ENCODE measurements around the gene CLCN3.

DNA sequence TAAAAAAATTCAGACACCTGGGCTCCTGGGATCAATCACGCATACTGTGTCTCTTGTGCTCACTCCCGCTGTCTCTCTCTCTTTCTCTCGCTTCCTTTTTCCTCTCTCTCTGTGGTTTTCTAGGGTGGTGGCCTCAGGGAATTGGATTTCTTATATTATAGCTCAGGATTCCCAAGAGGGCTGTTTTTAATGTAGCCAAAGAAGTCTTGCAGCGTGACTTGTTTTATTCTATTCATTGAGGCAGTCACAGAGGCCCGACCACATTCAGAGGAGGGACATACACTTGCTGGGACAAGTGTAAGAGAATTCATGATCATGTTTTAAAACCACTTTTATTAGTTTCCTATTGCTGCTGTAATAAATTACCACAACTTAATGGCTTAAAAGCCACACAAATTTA is 78.0 kb downstream of the CLCN3 start:
- TF ChIP-seq, protein P1, sequence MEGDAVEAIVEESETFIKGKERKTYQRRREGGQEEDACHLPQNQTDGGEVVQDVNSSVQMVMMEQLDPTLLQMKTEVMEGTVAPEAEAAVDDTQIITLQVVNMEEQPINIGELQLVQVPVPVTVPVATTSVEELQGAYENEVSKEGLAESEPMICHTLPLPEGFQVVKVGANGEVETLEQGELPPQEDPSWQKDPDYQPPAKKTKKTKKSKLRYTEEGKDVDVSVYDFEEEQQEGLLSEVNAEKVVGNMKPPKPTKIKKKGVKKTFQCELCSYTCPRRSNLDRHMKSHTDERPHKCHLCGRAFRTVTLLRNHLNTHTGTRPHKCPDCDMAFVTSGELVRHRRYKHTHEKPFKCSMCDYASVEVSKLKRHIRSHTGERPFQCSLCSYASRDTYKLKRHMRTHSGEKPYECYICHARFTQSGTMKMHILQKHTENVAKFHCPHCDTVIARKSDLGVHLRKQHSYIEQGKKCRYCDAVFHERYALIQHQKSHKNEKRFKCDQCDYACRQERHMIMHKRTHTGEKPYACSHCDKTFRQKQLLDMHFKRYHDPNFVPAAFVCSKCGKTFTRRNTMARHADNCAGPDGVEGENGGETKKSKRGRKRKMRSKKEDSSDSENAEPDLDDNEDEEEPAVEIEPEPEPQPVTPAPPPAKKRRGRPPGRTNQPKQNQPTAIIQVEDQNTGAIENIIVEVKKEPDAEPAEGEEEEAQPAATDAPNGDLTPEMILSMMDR (conservative IDR thresholded peaks at IDR 0.05; ENCODE audit: low read length): no peak
- TF ChIP-seq EZH2phosphoT487 (IDR thresholded peaks at IDR 0.05; ENCODE audit: borderline replicate concordance): no peak

All from Loucy (cell line).